SK-N-SH (cell line): Measurements from ENCODE around the gene CCDC88C.

Experiments
- CHD2 ChIP-seq: fragments of 150-350 bp; IDR thresholded peaks from 2 replicates; pipeline ENCODE4 v1.6.1; 2018; ENCODE audit warnings: low read length; ENCODE audit not compliant: partially characterized antibody
- FOXJ3 ChIP-seq: sonication (generic); formaldehyde crosslinking; IDR thresholded peaks from 2 replicates; pipeline ENCODE4 v1.5.1; 2020; ENCODE audit warnings: mild to moderate bottlenecking, missing genetic modification reagents
- FOXM1 ChIP-seq: IDR thresholded peaks from 2 replicates; pipeline ENCODE4 v1.4.0; 2012; ENCODE audit warnings: low read depth, mild to moderate bottlenecking
- JUND ChIP-seq: IDR thresholded peaks from 2 replicates; pipeline ENCODE4 v1.4.0; 2012
- MAX ChIP-seq: IDR thresholded peaks from 2 replicates; pipeline ENCODE4 v1.4.0; 2012; ENCODE audit warnings: low read depth
- MXI1 ChIP-seq: IDR thresholded peaks from 2 replicates; pipeline ENCODE4 v1.6.1; 2012; ENCODE audit warnings: mild to moderate bottlenecking, low read depth, low read length, improper control_type of control experiment
- POLR2AphosphoS5 ChIP-seq: IDR thresholded peaks from 2 replicates; pipeline ENCODE4 v1.6.1; 2012; ENCODE audit warnings: low read depth, low read length
- RAD21 ChIP-seq: IDR thresholded peaks from 2 replicates; pipeline ENCODE4 v1.6.1; 2012; ENCODE audit warnings: mild to moderate bottlenecking, low read length
- SIN3A ChIP-seq: IDR thresholded peaks from 2 replicates; pipeline ENCODE4 v1.6.1; 2012; ENCODE audit warnings: low read depth, mild to moderate bottlenecking, low read length, moderate library complexity, borderline replicate concordance
- TF ChIP-seq, protein P1 (sequence below): fragments of 200-600 bp; sonication (generic); IDR thresholded peaks from 2 replicates; pipeline ENCODE4 v1.6.1; 2017; ENCODE audit warnings: antibody characterized with exemption, mild to moderate bottlenecking, moderate library complexity
- TF ChIP-seq, protein P2 (sequence below): IDR thresholded peaks from 2 replicates; pipeline ENCODE4 v1.6.1; 2012; ENCODE audit warnings: mild to moderate bottlenecking, low read depth, low read length, moderate library complexity

- TF ChIP-seq, protein P1, sequence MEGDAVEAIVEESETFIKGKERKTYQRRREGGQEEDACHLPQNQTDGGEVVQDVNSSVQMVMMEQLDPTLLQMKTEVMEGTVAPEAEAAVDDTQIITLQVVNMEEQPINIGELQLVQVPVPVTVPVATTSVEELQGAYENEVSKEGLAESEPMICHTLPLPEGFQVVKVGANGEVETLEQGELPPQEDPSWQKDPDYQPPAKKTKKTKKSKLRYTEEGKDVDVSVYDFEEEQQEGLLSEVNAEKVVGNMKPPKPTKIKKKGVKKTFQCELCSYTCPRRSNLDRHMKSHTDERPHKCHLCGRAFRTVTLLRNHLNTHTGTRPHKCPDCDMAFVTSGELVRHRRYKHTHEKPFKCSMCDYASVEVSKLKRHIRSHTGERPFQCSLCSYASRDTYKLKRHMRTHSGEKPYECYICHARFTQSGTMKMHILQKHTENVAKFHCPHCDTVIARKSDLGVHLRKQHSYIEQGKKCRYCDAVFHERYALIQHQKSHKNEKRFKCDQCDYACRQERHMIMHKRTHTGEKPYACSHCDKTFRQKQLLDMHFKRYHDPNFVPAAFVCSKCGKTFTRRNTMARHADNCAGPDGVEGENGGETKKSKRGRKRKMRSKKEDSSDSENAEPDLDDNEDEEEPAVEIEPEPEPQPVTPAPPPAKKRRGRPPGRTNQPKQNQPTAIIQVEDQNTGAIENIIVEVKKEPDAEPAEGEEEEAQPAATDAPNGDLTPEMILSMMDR: no peak
- TF ChIP-seq RAD21 (no peak), MXI1 (no peak), POLR2AphosphoS5 (no peak), SIN3A (no peak), FOXM1 (no peak), JUND (no peak), CHD2 (no peak), MAX (no peak), FOXJ3 (no peak)
- TF ChIP-seq, protein P2, sequence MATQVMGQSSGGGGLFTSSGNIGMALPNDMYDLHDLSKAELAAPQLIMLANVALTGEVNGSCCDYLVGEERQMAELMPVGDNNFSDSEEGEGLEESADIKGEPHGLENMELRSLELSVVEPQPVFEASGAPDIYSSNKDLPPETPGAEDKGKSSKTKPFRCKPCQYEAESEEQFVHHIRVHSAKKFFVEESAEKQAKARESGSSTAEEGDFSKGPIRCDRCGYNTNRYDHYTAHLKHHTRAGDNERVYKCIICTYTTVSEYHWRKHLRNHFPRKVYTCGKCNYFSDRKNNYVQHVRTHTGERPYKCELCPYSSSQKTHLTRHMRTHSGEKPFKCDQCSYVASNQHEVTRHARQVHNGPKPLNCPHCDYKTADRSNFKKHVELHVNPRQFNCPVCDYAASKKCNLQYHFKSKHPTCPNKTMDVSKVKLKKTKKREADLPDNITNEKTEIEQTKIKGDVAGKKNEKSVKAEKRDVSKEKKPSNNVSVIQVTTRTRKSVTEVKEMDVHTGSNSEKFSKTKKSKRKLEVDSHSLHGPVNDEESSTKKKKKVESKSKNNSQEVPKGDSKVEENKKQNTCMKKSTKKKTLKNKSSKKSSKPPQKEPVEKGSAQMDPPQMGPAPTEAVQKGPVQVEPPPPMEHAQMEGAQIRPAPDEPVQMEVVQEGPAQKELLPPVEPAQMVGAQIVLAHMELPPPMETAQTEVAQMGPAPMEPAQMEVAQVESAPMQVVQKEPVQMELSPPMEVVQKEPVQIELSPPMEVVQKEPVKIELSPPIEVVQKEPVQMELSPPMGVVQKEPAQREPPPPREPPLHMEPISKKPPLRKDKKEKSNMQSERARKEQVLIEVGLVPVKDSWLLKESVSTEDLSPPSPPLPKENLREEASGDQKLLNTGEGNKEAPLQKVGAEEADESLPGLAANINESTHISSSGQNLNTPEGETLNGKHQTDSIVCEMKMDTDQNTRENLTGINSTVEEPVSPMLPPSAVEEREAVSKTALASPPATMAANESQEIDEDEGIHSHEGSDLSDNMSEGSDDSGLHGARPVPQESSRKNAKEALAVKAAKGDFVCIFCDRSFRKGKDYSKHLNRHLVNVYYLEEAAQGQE: no peak
Observed at GRCh38 chr14:91364524-91365270, 52.9 kb downstream of the CCDC88C start.
